Muscle layer of duodenum (tissue), 2 donors: Measurements from ENCODE around the gene FBN2.
"Not testable (repeated sequence)": the region's sequence is repeated elsewhere in the genome, so short reads cannot be mapped to it uniquely, and the experiment has no call there.

ENCODE experiments used
- H3K27ac ChIP-seq: one replicate; pipeline ENCODE4 v1.7.0; 2013; ENCODE audit warnings: mild to moderate bottlenecking, low read length
- H3K27me3 ChIP-seq: one replicate; pipeline ENCODE4 v1.7.0; 2013; ENCODE audit warnings: low read depth, mild to moderate bottlenecking, control low read depth, low read length
- H3K36me3 ChIP-seq, 2 donors: one replicate each; pipeline ENCODE4 v1.7.0; 2013; ENCODE audit warnings: low read length in 2 of 2, control low read depth in 1 of 2, mild to moderate bottlenecking in 1 of 2; ENCODE audit not compliant: insufficient read depth in 2 of 2, control insufficient read depth in 1 of 2
- H3K4me1 ChIP-seq, 2 donors: one replicate each; pipeline ENCODE4 v1.7.0; 2013; ENCODE audit warnings: low read length in 2 of 2, mild to moderate bottlenecking in 2 of 2, control low read depth in 1 of 2, moderate library complexity in 1 of 2; ENCODE audit not compliant: insufficient read depth in 2 of 2, control insufficient read depth in 1 of 2
- H3K4me3 ChIP-seq, 2 donors: one replicate each; pipeline ENCODE4 v1.7.0; 2013; ENCODE audit warnings: low read length in 2 of 2, low read depth in 1 of 2, mild to moderate bottlenecking in 1 of 2
- H3K9me3 ChIP-seq, 2 donors: one replicate each; pipeline ENCODE4 v1.7.0; 2013; ENCODE audit warnings: low read length in 2 of 2, control low read depth in 1 of 2, mild to moderate bottlenecking in 1 of 2; ENCODE audit not compliant: control insufficient read depth in 1 of 2
- donor health status: healthy.

The FBN2 gene

GRCh38 chr5:128453121-128453520, 84.9 kb downstream of the FBN2 start:
- no peaks in the 10 kb centered on the region for H3K36me3 ChIP-seq
- H3K27me3 ChIP-seq, result no peaks in the 10 kb centered on the region
- H3K4me1 ChIP-seq, result no peaks in the 10 kb centered on the region
- H3K4me3 ChIP-seq, result no peak overlapping the region
- no peak overlapping the region for H3K27ac ChIP-seq
- no peaks in the 10 kb centered on the region for H3K9me3 ChIP-seq

GRCh38 chr5:128447224-128447623, 90.8 kb downstream of the FBN2 start:
- H3K36me3 ChIP-seq, H3K4me3 ChIP-seq, H3K27me3 ChIP-seq, H3K27ac ChIP-seq, H3K9me3 ChIP-seq, H3K4me1 ChIP-seq: not testable (repeated sequence)

GRCh38 chr5:128441941-128442350, 96.1 kb downstream of the FBN2 start:
- no peak overlapping the region for H3K27ac ChIP-seq
- no peaks in the 10 kb centered on the region for H3K36me3 ChIP-seq

GRCh38 chr5:128441165-128441564, 96.9 kb downstream of the FBN2 start:
- Histone ChIP-seq H3K4me1 (peaks cover 0 to 9% of the 10 kb centered on the region in 2 donors), H3K27me3 (no peaks in the 10 kb centered on the region), H3K27ac (no peak overlapping the region), H3K9me3 (no peaks in the 10 kb centered on the region), H3K4me3 (no peak overlapping the region), H3K36me3 (no peaks in the 10 kb centered on the region)

More at GRCh38 chr5:128441941-128442350, 96.1 kb downstream of the FBN2 start:
- H3K9me3 ChIP-seq, result no peaks in the 10 kb centered on the region
- H3K27me3 ChIP-seq, result no peaks in the 10 kb centered on the region
- H3K4me3 ChIP-seq, result no peak overlapping the region
- H3K4me1 ChIP-seq, result peaks cover 0 to 9% of the 10 kb centered on the region in 2 donors

- no peak overlapping the region for H3K27ac ChIP-seq
- H3K4me3 ChIP-seq, result no peak overlapping the region
- H3K9me3 ChIP-seq, result no peaks in the 10 kb centered on the region
- no peaks in the 10 kb centered on the region for H3K36me3 ChIP-seq
- no peaks in the 10 kb centered on the region for H3K27me3 ChIP-seq
- H3K4me1 ChIP-seq, result no peaks in the 10 kb centered on the region
Observed at GRCh38 chr5:128436749-128437188, 101.3 kb downstream of the FBN2 start.

- H3K9me3 ChIP-seq, result no peaks in the 10 kb centered on the region
- H3K27ac ChIP-seq, result no peak overlapping the region
- no peaks in the 10 kb centered on the region for H3K27me3 ChIP-seq
- H3K4me3 ChIP-seq, result no peak overlapping the region
- H3K4me1 ChIP-seq, result no peaks in the 10 kb centered on the region
- no peaks in the 10 kb centered on the region for H3K36me3 ChIP-seq
Observed at GRCh38 chr5:128435861-128436260, 102.2 kb downstream of the FBN2 start.

- Histone ChIP-seq H3K27ac (no peak overlapping the region), H3K9me3 (no peaks in the 10 kb centered on the region), H3K36me3 (no peaks in the 10 kb centered on the region)
Observed at GRCh38 chr5:128434993-128435392, 103.1 kb downstream of the FBN2 start.

GRCh38 chr5:128432913-128433440, 105.1 kb downstream of the FBN2 start:
- Histone ChIP-seq H3K27ac (no peak overlapping the region), H3K9me3 (no peaks in the 10 kb centered on the region), H3K36me3 (no peaks in the 10 kb centered on the region), H3K27me3 (no peaks in the 10 kb centered on the region), H3K4me1 (no peaks in the 10 kb centered on the region), H3K4me3 (no peak overlapping the region)

More at GRCh38 chr5:128434993-128435392, 103.1 kb downstream of the FBN2 start:
- Histone ChIP-seq H3K4me1 (no peaks in the 10 kb centered on the region), H3K4me3 (no peak overlapping the region), H3K27me3 (no peaks in the 10 kb centered on the region)

GRCh38 chr5:128427921-128428320, 110.1 kb downstream of the FBN2 start:
- H3K4me1 ChIP-seq, result no peaks in the 10 kb centered on the region
- H3K9me3 ChIP-seq, result no peaks in the 10 kb centered on the region
- no peak overlapping the region for H3K27ac ChIP-seq
- no peak overlapping the region for H3K4me3 ChIP-seq
- no peaks in the 10 kb centered on the region for H3K36me3 ChIP-seq
- no peaks in the 10 kb centered on the region for H3K27me3 ChIP-seq

GRCh38 chr5:128426090-128426534, 111.9 kb downstream of the FBN2 start:
- no peak overlapping the region for H3K4me3 ChIP-seq
- H3K27ac ChIP-seq, result no peak overlapping the region
- H3K9me3 ChIP-seq, result no peaks in the 10 kb centered on the region
- H3K36me3 ChIP-seq, result no peaks in the 10 kb centered on the region
- H3K27me3 ChIP-seq, result no peaks in the 10 kb centered on the region
- H3K4me1 ChIP-seq, result no peaks in the 10 kb centered on the region

- no peaks in the 10 kb centered on the region for H3K4me1 ChIP-seq
- H3K9me3 ChIP-seq, result no peaks in the 10 kb centered on the region
- no peak overlapping the region for H3K4me3 ChIP-seq
- H3K27ac ChIP-seq, result no peak overlapping the region
- H3K27me3 ChIP-seq, result no peaks in the 10 kb centered on the region
- no peaks in the 10 kb centered on the region for H3K36me3 ChIP-seq
Observed at GRCh38 chr5:128424646-128425045, 113.4 kb downstream of the FBN2 start.

GRCh38 chr5:128422612-128423011, 115.4 kb downstream of the FBN2 start:
- H3K4me3 ChIP-seq, result no peak overlapping the region
- no peak overlapping the region for H3K27ac ChIP-seq
- no peaks in the 10 kb centered on the region for H3K36me3 ChIP-seq
- no peaks in the 10 kb centered on the region for H3K4me1 ChIP-seq
- no peaks in the 10 kb centered on the region for H3K9me3 ChIP-seq
- H3K27me3 ChIP-seq, result no peaks in the 10 kb centered on the region
